SHP77 treated with DMSO at 0.1 percent for 48 hours (cell line): ENCODE measurements around the gene MAGEA2B.
"Not testable (repeated sequence)": the region's sequence is repeated elsewhere in the genome, so short reads cannot be mapped to it uniquely, and the experiment has no call there.

ENCODE experiments used
- DNase-seq: peaks from one replicate; lab custom pipeline; 2025; lab: John Stamatoyannopoulos, UW

Gene MAGEA2B

GRCh38 chrX:152713815-152714787 is at the start of gene MAGEA2B:
TSS of gene MAGEA2B (plus strand) at chrX:152714628. CDS start at chrX:152717107, 2,479 bp downstream.
- not testable (repeated sequence) for DNase-seq

DNA sequence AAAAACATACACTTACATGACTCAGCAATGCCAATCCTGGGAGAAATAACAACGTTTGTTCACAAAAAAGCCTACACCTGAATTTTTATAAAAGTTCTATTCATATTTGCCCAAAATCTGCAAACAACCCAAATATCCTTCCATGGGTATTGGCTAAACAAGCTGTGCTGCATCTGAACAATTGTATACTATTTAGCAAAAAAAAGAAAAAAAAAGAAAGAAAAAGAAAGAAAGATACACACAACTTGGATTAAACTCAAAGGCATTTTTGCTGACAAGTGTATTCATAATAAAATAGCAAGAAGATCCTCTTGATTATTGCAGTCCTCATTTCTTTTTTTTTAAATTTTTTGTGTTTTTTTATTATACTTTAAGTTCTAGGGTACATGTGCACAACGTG is 40.3 kb upstream of the MAGEA2B start:
- DNase-seq = no peak

DNA sequence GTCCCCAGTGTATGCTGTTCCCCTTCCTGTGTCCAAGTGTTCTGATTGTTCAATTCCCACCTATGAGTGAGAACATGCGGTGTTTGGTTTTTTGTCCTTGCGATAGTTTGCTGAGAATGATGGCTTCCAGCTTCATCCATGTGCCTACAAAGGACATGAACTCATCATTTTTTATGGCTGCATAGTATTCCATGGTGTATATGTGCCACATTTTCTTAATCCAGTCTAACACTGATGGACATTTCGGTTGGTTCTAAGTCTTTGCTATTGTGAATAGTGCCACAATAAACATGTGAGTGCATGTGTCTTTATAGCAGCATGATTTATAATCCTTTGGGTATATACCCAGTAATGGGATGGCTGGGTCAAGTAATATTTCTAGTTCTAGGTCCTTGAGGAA is 39.8 kb upstream of the MAGEA2B start:
- not testable (repeated sequence) for DNase-seq

- not testable (repeated sequence) for DNase-seq
Observed at GRCh38 chrX:152681012-152681411, 33.4 kb upstream of the MAGEA2B start.

- DNase-seq = not testable (repeated sequence)
Observed at GRCh38 chrX:152697952-152698931, 16.2 kb upstream of the MAGEA2B start, which contains the start of gene MAGEA3. TSS of gene MAGEA3 (plus strand) at chrX:152698794. CDS start at chrX:152700833, 2,039 bp downstream.

DNA sequence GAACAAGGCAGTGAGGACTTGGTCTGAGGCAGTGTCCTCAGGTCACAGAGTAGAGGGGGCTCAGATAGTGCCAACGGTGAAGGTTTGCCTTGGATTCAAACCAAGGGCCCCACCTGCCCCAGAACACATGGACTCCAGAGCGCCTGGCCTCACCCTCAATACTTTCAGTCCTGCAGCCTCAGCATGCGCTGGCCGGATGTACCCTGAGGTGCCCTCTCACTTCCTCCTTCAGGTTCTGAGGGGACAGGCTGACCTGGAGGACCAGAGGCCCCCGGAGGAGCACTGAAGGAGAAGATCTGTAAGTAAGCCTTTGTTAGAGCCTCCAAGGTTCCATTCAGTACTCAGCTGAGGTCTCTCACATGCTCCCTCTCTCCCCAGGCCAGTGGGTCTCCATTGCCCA is 14.0 kb upstream of the MAGEA2B start:
- DNase-seq = not testable (repeated sequence)

- not testable (repeated sequence) for DNase-seq
Observed at GRCh38 chrX:152706500-152706899, 7.9 kb upstream of the MAGEA2B start.

- DNase-seq = not testable (repeated sequence)
Observed at GRCh38 chrX:152709173-152709572, 5.3 kb upstream of the MAGEA2B start, which contains the start of gene CSAG2. TSS of gene CSAG2 (minus strand) at chrX:152709273. CDS start at chrX:152709112, 161 bp downstream.

- not testable (repeated sequence) for DNase-seq
Observed at GRCh38 chrX:152713195-152713594, 1.2 kb upstream of the MAGEA2B start.

DNA sequence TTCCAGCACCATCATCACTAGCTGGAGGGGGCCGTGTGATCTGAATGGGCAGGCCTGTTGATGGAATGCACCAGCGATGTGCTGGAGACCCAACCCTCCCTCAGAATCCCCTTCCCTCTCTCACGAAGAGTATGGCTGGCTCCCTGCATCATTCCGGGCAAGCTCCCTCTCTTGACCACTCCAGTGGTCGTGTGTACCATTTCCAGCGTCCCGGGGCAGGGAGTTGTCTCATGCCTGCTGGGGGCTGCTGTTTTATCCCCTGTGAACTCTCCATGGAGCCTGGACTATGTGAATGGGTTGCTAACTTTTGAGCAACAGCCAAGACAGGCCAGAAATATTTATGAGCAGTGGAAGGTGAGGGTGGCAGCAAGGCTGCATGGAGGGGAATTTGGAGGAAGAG is 11.0 kb downstream of the MAGEA2B start:
- DNase-seq = no peak

- DNase-seq = peak; percentile 7
Observed at GRCh38 chrX:152733261-152733975, 19.0 kb downstream of the MAGEA2B start, which contains the start of the genes CSAG1 and MAGEA12. TSS of gene CSAG1 (minus strand) at chrX:152733721. CDS start at chrX:152732460, 1,261 bp downstream. TSS of gene MAGEA12 (plus strand) at chrX:152733757. CDS start at chrX:152736162, 2,405 bp downstream.

DNA sequence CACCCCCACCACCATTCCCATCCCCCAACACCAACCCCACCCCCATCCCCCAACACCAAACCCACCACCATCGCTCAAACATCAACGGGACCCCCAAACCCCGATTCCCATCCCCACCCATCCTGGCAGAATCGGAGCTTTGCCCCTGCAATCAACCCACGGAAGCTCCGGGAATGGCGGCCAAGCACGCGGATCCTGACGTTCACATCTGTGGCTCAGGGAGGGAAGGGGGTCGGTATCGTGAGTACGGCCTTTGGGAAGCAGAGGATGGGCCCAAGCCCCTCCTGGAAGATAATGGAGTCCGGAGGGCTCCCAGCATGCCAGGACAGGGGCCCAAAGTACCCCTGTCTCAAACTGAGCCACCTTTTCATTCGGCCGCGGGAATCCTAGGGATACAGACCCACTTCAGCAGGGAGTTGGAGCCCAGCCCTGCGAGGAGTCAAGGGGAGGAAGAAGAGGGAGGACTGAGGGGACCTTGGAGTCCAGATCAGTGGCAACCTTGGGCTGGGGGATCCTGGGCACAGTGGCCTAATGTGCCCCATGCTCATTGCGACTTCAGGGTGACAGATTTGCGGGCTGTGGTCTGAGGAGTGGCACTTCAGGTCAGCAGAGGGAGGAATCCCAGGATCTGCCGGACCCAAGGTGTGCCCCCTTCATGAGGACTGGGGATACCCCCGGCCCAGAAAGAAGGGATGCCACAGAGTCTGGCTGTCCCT is 19.9 kb downstream of the MAGEA2B start:
- DNase-seq = not testable (repeated sequence)

- no peak for DNase-seq
Observed at GRCh38 chrX:152735101-152735500, 20.7 kb downstream of the MAGEA2B start.

DNA sequence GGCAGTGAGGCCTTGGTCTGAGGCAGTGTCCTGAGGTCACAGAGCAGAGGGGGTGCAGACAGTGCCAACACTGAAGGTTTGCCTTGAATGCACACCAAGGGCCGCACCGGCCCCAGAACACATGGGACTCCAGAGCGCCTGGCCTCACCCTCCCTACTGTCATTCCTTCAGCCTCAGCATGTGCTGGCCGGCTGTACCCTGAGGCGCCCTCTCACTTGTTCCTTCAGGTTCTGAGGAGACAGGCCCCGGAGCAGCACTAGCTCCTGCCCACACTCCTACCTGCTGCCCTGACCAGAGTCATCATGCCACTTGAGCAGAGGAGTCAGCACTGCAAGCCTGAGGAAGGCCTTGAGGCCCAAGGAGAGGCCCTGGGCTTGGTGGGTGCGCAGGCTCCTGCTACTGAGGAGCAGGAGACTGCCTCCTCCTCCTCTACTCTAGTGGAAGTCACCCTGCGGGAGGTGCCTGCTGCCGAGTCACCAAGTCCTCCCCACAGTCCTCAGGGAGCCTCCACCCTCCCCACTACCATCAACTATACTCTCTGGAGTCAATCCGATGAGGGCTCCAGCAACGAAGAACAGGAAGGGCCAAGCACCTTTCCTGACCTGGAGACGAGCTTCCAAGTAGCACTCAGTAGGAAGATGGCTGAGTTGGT is 21.6 kb downstream of the MAGEA2B start:
- DNase-seq = no peak

DNA sequence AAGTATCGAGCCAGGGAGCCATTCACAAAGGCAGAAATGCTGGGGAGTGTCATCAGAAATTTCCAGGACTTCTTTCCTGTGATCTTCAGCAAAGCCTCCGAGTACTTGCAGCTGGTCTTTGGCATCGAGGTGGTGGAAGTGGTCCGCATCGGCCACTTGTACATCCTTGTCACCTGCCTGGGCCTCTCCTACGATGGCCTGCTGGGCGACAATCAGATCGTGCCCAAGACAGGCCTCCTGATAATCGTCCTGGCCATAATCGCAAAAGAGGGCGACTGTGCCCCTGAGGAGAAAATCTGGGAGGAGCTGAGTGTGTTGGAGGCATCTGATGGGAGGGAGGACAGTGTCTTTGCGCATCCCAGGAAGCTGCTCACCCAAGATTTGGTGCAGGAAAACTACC is 22.1 kb downstream of the MAGEA2B start:
- not testable (repeated sequence) for DNase-seq

GRCh38 chrX:152738560-152738959 is 24.1 kb downstream of the MAGEA2B start:
- DNase-seq = no peak

DNA sequence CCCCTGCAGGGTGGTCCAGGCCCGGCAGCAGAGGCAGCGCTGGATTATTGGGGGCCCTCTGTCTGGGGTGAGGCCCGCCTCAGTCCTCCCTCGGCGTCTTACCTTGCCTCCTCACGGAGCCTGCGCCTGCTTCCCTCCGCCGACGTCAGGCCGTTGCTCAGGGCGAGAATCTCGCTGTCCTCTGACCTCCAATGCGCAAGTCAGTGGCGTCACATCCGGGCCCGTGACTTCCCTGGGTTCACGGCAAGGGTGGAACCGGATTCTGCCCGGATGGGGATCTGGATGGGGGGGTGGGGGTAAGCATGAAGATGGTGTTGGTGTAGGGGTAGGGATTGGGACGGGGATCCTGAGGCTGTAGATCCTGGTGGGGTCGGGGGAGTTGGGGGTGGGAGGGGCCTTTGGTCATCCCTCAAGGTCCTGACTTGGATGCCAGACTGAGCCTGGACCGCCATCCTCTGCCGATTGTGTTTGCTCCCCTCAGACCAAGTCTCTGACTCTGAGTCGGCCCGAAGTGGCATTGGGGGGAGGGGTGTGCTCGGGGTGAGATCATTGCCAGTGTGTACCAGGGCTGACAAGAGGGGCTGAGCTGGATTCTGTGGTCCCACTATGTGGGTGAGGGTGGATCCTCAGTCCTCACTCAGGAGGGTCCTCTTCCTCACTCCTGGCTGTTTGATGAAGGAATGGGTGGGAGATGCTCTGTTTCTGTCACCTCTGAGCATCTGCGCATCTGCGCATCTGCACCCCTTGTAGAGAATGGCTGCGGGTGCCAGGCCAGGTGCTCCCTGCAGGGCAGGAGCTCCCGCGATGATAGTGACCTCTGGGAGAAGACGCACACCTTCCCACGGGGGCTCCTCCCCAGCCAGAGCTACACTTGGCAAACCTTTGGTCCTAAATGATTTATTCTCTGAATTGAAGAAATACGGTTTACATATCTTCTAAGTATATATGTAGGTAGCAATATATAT is 39.5 kb downstream of the MAGEA2B start, which contains the start of gene MAGEA2:
MAGEA2 (minus strand) TSS at position 157 of the 965 bp plus-strand sequence. CDS start 2,479 bp downstream, outside the sequence.
- DNase-seq = not testable (repeated sequence)

GRCh38 chrX:152754871-152755270 is 40.4 kb downstream of the MAGEA2B start:
- not testable (repeated sequence) for DNase-seq
